Colon (tissue), 2 donors: ENCODE results near the gene NANOG.
"Not testable (repeated sequence)": the region's sequence is repeated elsewhere in the genome, so short reads cannot be mapped to it uniquely, and the experiment has no call there.

Source experiments
- FAIRE-seq: peaks from 2 replicates; lab custom pipeline; 2012; peaks lifted over from hg19 to GRCh38; lab: Jason Lieb, UNC
- donor health status: control.
- donor health status: control.

The NANOG gene

DNA sequence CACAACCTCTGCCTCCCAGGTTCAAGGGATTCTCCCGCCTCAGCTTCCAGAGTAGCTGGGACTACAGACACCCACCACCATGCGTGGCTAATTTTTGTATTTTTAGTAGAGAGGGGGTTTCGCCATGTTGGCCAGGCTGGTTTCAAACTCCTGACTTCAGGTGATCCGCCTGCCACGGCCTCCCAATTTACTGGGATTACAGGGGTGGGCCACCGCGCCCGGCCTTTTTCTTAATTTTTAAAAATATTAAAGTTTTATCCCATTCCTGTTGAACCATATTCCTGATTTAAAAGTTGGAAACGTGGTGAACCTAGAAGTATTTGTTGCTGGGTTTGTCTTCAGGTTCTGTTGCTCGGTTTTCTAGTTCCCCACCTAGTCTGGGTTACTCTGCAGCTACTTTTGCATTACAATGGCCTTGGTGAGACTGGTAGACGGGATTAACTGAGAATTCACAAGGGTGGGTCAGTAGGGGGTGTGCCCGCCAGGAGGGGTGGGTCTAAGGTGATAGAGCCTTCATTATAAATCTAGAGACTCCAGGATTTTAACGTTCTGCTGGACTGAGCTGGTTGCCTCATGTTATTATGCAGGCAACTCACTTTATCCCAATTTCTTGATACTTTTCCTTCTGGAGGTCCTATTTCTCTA is at the start of gene NANOG:
Gene NANOG, plus strand, starts transcription at position 519 of the 645 bp plus-strand sequence. CDS start 213 bp downstream, outside the sequence.
- not testable (repeated sequence) for FAIRE-seq

DNA sequence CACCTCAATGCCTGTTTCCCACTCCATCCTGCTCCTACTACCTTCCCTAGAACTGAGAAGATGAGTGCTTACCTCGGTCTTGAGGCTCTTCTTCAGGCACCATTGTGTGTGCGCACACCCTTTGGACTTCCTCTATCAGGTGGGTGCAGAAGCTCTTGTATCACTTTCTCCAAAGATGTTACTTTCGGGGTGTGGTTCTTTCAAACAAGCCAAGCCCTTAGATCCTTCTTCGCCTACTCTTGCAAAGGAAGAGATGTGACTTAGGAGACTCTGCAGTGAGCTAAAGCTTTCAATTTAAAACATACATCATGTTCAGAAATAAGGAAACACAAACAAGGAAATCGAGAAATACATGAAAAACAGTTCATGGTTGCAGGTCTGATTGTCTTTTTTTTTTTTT is 42.0 kb upstream of the NANOG start, which contains the start of gene CLEC4C:
Gene CLEC4C, minus strand, starts transcription at position 130 of the 400 bp plus-strand sequence. Its CDS starts 27 bp downstream, at position 103.
- FAIRE-seq: no peak

DNA sequence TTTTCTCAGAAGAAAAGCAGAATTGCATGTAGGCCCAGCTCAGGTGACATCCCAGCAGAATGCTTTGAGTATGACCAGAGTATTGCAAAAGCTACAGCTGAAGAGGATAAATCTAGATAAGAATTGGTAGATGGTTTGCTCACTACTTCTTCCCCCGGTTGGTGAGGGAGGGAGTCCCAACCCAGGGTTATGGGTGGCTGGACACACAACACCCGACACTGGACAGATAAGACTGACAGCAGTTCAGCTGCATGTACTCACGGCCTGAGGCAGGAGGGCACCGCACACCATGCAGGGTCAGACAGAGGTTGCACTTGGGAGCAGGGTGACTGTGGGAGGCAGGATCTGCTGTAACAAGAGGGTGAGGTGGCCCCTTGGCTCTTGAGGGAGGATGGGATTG is 40.4 kb upstream of the NANOG start:
- no peak for FAIRE-seq

DNA sequence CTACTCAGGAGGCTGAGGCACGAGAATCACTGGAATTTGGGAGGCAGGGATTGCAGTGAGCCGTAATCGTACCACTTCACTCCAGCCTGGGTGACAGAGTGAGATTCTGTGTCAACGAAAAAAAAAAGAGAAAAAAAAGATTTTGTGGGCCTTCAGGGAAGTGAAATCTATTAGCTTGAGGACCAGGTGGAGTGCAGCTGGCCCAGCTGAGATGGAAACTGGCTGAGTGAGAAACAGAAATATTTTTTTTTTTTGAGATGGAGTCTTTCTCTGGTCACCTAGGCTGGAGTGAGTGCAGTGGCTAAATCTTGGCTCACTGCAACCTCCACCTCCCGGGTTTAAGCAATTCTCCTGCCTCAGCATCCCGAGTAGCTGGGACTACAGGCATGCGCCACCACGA is 39.8 kb upstream of the NANOG start:
- FAIRE-seq: no peak

DNA sequence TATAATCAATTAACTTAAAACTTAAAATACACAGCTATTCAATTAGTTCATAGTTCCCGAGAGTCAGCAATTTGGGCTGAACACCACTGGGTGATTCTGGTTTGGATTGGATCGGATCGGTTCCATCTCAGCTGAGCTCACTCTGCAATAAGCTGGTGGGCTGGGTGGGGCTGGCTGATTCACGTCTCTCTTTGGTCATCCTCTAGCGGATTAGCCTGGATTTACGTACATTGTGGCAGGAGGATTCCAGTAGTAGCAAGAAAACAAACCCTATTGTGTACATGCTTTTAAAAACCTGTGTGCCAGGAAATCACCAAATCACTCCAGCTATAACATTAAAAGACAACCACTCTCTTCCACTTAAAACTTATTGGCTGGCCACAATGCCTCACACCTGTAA is 38.9 kb upstream of the NANOG start:
- no peak for FAIRE-seq

DNA sequence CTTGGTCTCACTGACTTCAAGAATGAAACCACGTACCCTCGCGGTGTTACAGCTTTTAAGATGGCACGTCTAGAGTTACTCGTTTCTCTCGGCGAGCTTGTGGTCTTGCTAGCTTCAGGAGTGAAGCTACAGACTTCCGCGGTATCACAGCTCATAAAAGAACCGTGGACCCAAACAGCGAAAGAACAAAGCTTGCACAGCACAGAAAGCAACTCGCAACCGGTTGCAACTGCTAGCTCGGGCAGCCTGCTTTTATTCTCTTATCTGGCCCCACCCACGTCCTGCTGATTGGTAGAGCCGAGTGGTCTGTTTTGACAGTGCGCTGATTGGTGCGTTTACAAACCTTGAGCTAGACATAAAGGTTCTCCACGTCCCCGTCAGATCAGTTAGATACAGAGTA is 37.8 kb upstream of the NANOG start:
- FAIRE-seq: no peak

DNA sequence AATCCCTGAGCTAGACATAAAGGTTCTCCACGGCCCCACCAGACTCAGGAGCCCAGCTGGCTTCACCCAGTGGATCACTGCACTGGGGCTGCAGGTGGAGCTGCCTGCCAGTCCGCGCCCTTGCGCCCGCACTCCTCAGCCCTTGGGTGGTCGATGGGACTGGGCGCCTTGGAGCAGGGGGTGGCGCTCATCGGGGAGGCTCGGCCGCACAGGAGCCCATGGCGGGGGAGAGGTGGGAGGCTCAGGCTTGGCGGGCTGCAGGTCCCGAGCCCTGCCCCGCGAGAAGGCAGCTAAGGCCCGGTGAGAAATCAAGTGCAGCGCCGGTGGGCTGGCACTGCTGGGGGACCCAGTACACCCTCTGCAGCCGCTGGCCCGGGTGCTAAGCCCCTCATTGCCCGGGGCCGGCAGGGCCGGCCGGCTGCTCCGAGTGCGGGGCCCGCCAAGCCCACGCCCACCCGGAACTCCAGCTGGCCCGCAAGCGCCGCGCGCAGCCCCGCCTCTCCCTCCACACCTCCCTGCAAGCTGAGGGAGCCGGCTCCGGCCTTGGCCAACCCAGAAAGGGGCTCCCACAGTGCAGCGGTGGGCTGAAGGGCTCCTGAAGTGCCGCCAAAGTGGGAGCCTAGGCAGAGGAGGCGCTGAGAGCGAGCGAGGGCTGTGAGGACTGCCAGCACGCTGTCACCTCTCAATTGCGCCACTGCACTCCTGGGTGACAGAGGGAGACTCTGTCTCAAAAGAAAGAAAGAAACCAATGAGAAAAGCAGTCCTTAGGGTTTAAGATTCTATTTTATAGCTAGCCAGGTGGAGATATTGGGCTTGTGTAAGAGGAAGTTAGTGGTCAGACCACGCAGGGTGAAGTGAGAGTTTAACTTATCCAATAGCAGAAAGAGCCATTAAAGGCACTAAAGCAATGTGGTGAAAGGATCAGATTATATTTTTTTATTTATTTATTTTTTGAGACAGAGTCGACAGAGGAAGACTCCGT is 37.0 kb upstream of the NANOG start:
- FAIRE-seq: not testable (repeated sequence)

DNA sequence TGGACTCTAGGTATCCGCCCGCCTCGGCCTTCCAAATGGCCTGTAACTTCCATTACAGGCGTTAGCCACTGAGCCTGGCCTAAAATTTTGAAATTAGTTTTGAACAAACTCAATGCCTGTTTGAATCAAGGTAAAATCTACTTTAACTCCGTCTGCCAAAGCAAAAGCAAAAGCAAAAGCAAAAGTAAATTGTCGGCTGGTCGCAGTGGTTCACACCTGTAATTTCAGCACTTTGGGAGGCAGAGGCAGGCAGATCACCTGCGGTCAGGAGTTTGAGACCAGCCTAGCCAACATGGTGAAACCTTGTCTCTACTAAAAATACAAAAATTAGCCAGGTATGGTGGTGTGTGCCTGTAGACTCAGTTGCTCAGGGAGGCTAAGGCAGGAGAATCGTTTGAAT is 33.5 kb upstream of the NANOG start:
- FAIRE-seq: not testable (repeated sequence)

DNA sequence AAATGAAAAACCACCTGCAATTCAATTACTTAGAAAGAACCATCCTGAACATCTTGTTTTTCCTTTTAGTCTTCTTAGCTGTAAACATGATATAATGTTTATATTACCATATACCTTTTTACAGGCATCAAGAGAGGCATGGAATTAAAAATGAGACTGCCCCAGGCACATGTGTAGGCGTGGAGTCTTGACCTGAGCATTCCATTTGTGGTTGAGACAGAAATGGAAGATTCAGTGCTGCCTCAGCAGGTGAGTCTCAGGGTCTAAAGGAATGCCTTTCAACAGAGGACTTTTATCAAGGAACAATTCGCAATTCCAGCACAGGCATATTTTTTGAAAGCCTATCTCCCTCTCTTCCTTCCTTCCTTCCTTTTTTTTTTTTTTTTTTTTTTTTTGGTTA is 32.2 kb upstream of the NANOG start:
- no peak for FAIRE-seq

DNA sequence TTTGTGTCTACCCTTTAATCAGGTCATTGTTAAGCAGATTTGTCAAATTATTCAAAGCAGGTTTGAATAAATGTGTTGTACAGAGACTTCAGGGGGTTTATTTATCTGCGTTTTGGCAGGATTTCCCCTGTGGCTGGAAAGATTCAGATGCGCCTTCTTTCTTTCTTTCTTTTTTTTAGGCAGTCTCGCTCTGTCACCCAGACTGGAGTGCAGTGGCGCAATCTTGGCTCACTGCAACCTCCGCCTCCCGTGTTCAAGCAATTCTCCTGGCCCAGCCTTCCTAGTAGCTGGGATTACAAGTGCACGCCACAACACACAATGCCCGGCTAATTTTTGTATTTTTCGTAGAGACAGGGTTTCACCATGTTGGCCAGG is 30.4 kb upstream of the NANOG start:
- no peak for FAIRE-seq

DNA sequence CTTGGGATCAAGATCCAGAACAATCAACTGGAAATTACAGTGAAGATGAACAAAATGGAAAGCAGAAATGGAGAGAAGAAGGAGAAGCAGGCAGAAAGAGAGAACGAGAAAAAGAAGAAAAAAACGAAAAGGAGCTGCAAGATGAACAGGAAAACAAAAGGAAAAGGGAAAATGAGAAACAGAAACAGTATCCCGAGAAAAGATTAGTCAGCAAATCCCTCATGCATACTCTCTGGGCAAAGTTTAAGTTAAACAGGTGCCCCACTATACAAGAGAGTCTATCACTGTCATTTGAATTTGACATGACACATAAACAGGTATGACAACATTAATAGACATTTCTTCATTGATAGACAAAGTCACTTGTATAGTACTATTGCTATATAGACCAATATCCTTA is 19.2 kb upstream of the NANOG start:
- FAIRE-seq: no peak

DNA sequence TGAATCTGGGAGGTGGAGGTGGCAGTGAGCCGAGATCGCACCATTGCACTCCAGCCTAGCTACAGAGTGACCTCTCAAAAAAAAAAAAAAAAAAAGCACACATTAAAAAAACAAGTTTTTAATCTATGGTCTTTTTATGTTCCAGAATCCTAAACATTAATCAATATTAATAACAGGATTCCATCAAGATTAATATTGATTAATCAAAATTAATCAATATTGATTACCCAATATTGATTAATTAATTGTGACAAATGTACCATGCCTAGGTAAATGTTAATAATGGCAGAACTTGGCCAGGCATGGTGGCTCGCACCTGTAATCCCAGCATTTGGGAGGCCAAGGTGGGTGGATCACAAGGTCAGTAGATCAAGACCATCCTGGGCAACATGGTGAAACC is 7.9 kb upstream of the NANOG start:
- FAIRE-seq: no peak

DNA sequence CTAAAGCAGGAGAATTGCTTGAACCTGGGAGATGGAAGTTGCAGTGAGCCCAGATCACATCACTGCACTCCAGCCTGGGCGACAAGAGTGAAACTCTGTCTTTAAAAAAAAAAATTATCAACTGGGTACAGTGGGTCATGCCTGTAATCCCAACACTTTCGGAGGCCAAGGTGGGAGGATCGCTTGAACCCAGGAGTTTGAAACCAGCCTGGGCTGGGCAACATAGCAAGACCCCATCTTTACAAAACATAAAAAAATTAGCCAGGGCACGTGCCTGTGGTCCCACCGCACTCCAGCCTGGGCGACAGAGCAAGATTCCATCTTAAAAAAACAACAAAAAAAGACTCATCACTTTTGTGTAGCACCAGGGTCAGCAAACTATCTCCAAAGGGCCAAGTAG is 7.1 kb upstream of the NANOG start:
- no peak for FAIRE-seq

DNA sequence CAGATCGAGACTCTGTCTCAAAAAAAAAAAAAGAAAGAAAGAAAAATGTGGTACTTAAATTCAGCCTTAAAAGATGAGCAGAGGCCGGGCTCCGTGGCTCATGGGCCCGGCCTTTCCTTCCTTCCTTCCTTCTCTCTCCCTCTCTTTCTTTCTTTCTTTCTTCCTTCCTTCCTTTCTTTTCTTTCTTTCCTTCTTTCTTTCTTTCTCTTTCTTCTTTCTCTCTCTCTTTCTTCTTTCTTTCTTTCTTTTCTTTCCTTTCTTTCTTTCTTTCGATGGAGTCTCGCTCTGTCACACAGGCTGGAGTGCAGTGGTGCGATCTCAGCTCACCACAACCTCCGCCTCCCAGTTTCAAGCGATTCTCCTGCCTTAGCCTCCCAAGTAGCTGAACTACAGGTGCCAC is 5.8 kb upstream of the NANOG start:
- FAIRE-seq: not testable (repeated sequence)

DNA sequence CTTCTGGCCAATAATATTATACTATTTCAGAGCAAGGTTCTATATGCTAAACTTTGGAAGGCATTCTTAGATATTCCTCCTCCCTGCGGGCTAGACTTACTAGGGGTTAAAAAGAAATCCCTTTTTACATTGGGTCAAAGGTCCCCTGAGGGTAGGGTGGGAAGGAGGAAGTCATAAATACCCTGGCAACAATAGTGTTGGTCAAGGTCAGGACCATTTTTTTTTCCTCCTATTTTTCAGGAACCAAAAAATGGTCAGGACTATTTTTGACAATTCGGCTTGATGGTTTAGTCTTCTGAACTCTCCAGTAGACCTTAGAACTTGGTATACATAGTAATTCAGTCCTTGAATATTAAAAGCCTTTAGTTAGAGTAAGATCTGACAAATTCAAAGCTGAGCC is 4.5 kb upstream of the NANOG start:
- FAIRE-seq: no peak

DNA sequence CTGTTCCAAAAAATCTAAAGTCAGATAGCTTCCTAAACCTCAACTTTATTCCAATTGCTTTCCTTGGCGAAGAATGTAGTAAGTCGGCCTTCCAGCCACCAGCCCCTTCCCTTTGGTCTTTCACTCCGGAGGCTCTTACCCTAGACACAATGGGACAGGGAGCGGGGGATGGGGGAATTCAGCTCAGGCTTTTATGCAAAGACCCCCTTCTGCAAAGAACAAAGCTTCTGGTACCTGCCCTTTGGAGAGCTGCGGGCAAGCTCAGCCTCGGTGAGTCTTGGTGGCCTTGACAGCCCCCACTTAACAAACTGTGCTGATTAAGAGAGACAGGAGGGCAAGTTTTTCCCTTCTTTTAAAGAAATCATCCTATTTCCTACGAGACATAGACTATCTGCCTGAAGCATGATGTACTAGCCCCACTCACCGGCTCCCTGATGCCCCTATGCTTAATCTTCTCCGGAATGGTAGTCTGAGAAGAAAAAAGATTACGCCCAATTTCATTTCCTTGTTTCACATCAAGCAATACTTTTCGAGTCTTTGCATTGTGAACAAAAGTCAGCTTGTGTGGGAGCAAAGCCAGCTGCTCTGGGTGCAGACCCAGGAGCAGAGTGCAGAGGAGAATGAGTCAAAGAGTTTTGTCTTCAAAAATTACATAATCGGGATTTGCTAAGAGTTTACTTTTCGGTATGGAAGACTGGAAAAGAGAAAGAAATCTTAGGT is 1.5 kb upstream of the NANOG start:
- no peak for FAIRE-seq

DNA sequence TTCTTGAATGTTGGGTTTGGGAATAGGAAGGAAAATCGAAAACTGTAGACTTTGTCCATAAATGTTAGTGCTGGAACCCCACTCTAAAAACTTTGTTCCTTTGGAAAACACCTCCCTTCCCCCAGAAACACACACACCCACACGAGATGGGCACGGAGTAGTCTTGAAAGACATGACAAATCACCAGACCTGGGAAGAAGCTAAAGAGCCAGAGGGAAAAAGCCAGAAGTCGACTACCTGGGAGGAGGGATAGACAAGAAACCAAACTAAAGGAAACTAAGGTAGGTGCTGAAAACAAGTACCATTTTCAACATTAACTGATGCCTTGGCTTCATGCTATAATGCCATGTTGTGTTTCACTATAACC is 925 bp upstream of the NANOG start:
- no peak for FAIRE-seq

DNA sequence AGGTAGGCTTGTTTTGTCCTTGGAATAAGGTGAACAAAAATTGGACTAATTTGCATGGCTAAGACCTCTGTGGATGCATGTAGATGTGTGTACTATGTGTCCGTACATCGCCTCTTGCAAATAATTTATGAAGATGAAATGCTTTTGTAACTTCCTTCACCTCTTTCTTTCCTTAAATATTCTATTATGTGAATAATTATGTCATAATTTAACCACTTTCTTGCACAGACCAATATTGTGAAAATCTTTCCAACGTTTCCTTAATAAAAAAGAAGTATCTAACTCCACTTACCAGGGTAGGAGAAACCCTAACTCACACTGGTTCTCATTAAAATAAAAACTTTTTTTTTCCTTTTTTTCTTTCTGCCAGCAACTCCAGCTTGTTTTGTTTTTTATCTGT is 4.0 kb downstream of the NANOG start:
- FAIRE-seq: no peak

DNA sequence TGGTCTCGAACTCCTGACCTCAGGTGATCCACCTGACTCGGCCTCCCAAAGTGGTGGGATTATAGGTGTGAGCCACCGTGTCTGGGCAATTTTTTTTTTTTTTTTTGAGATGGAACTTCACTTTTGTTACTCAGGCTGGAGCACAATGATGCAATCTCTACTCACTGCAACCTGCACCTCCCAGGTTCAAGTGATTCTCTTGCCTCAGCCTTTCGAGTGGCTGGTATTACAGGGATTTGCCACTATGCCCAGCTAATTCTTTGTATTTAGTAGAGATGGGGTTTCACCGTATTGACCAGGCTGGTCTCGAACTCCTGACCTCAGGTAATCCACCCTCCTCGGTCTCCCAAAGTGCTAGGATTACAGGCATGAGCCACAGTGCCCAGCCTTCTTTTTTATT is 8.1 kb downstream of the NANOG start:
- FAIRE-seq: not testable (repeated sequence)

DNA sequence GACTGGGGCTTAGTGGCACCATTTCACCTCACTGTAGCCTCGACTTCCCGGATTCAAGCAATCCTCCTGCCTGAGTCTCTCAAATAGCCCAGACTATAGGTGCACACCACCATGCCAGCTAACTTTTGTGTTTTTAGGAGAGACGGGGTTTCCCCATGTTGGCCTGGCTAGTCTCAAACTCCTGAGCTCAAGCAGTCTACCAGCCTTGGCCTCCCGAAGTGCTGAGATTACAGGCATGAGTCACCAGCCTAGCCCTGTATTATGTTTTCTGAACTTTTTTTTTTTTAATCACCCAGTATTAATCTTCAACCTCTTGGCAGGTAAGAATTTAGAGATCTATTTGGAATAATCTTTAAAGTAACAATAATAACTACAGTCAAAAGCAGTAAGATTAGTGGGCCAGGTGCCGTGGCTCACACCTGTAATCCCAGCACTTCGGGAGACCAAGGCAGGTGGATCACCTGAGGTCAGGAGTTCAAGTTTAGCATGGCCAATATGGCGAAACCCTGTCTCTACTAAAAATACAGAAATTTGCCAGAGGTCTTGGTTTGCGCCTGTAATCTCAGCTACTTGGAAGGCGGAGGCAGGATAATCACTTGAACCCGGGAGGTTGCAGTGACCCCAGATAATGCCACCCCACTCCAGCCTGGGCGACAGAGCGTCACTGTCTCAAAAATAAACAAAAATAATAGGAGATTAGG is 8.6 kb downstream of the NANOG start:
- FAIRE-seq: no peak

DNA sequence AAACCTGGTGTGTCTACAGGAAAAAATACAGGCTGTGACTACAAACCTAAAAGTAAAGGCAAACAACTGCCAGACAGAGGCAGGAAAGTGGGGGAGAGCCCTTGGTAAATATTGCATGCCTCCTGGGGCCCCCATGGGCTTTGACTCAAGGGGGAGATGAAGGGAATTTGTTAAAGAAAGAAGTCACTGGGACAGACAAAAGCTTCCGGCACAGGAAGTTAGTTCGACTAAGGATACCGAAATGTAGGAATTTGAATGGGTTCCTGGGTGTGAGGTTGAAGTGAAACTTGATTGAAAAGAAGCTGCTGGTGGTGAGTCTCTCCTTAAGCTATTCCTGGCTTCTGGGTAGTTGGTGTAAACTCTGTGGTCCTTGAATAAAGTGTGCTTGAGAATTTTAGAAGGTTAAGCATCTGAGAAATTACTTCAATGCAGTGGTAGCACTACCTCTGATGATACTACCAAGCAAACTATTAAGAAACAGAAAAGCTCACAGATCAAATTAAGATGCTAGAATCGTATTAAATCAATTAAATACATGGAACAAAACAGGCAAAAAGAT is 9.6 kb downstream of the NANOG start:
- FAIRE-seq: not testable (repeated sequence)

DNA sequence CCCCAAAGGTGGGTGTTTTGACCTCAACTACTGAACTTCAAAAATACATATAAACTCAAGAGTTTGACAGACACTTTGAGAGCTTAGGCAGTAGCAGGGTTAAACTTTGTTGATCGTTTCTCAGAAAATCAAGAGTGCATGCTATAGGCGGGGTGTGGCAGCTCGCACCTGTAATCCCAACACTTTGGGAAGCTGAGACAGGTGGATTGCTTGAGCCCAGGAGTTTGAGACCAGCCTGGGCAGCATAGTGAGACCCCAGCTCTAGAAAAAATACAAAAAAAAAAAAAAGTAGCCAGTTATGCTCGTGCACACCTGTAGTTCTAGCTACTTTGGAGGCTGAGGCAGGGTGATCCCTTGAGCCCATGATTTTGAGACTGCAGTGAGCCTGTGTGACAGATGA is 12.3 kb downstream of the NANOG start:
- FAIRE-seq: no peak
